Measurements from ENCODE around the gene ENGASE. TPM values are rescaled to one million over a fixed set of nuclear protein-coding genes. Genes with fewer than 3 reads are reported as not detected.

Gene ENGASE
- total and polyA plus RNA-seq, 9 of the 15 experiments (the other 6 are each of a cell fraction or from before 2014, with no cell fraction given), result 0.06 to 45.5 (median 13.9) TPM

DNA sequence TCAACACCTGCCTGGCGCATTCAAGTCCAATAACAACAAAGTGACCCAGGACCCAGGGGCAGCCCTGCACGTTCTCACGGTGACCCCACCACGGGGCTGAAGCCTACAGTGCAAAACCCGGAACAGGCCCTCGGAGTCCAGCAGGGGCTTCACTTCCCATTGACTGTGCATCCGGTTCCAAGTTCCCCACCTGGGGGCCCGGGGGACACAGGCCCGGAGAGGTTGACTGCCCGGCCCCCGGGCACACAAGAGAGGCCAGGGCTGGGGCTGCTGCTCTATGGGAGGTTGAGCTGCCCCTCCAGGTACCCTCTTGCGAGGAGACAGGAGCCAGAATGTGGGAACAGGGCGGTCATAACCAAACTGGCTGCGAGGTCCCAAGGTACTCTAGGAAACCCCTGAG lies 31.3 kb downstream of the ENGASE start:
- peaks cover 38% of the 10 kb centered on the region for H4K20me1 ChIP-seq (replicated peaks; ENCODE audit: control insufficient read depth, insufficient read depth, low read length)
- no peak overlapping the region for H2AFZ ChIP-seq (ENCODE audit: low read depth, low read length)
- in situ Hi-C loops (cut with MboI) (no loop called here), intact Hi-C loops (cut with micrococcal nuclease) (no loop called here)
- ChIA-PET POLR2A (no interaction called here), CTCF (ENCODE audit: low intra/inter-chr PET ratio) (no interaction called here)
- H3K79me2 ChIP-seq (ENCODE audit: control insufficient read depth, insufficient read depth, low read length), result no peaks in the 10 kb centered on the region
- no peaks in the 10 kb centered on the region for H3K9me3 ChIP-seq (replicated peaks; ENCODE audit: control insufficient read depth, insufficient read depth, low read depth, low read length)
- H3K36me3 ChIP-seq (ENCODE audit: control insufficient read depth, insufficient read depth, low read length), result no peaks in the 10 kb centered on the region
- no peak overlapping the region for H3K4me3 ChIP-seq
- FAIRE-seq (no peak), ATAC-seq (no peak), DNase-seq (ENCODE audit: extremely low read depth in 1 of 4, low spot score in 3 of 4) (no peak)
- no TSS peak for BruUV-seq (replicated peaks)
- 3% methylated on average over 13 of the region's 14 CpGs for whole genome bisulfite sequencing (ENCODE audit: insufficient coverage, low coverage, missing lambda C conversion rate)
- peaks cover 0 to 17% of the 10 kb centered on the region in 2 experiments; a peak in 1 of 5 replicates for H3K4me1 ChIP-seq (replicated peaks in 1 of 2; ENCODE audit: control insufficient read depth in 2 of 2, insufficient read depth in 2 of 2, low read length in 2 of 2)
- no peak for TF ChIP-seq KDM5B (IDR thresholded peaks at IDR 0.05; ENCODE audit: insufficient replicate concordance, low read depth, low read length)
- no peak for TF ChIP-seq POLR2G (IDR thresholded peaks at IDR 0.05; ENCODE audit: low read depth, low read length)
- no peak overlapping the region; a peak in 1 of 4 replicates for H3K9ac ChIP-seq (ENCODE audit: insufficient read depth in 1 of 2, low read depth in 2 of 2, low read length in 2 of 2)
- no peak overlapping the region for H3K27ac ChIP-seq (ENCODE audit: extremely low read depth, low read depth, low read length)
- no peak overlapping the region for H3K4me2 ChIP-seq (ENCODE audit: insufficient read depth, low read length)
- H3K27me3 ChIP-seq (ENCODE audit: control insufficient read depth in 2 of 2, insufficient read depth in 2 of 2, low read length in 2 of 2), result peaks cover 21 to 93% of the 10 kb centered on the region in 2 experiments
- no peaks in the 10 kb centered on the region for H3K9me1 ChIP-seq (ENCODE audit: control insufficient read depth, insufficient read depth, low read length)

DNA sequence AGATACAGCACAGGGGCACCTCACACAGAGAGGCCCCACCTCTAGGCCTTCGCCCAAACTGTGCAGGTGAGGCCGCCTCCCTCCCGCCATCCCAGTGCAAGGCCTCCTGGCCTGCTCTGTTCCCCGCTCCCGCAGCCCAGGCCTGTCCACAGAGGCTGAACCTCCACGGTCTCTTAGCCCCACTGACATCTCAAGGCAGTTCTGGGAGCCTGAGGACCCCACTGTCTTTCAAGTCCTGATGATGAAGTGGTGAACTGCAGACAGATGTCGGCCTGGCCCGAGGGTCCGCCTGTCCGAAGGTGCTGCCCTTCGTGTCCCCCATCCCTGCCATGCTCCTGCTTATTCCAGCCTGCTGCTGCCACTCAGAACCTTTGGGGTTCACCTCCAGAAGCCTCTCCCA lies 32.3 kb downstream of the ENGASE start:
- 6% methylated on average over 8 of the region's 11 CpGs for WGBS (ENCODE audit: insufficient coverage, low coverage, missing lambda C conversion rate)
- no peaks in the 10 kb centered on the region for H3K36me3 ChIP-seq (ENCODE audit: control insufficient read depth, insufficient read depth, low read length)
- FAIRE-seq (no peak), DNase-seq (ENCODE audit: extremely low read depth in 1 of 4, low spot score in 3 of 4) (no peak), ATAC-seq (no peak; the same call in 2 of the 3 replicates)
- no peaks in the 10 kb centered on the region for H3K9me3 ChIP-seq (replicated peaks; ENCODE audit: control insufficient read depth, insufficient read depth, low read depth, low read length)
- peaks cover 36% of the 10 kb centered on the region for H4K20me1 ChIP-seq (replicated peaks; ENCODE audit: control insufficient read depth, insufficient read depth, low read length)
- no peaks in the 10 kb centered on the region for H3K79me2 ChIP-seq (ENCODE audit: control insufficient read depth, insufficient read depth, low read length)
- peaks cover 20 to 95% of the 10 kb centered on the region in 2 experiments for H3K27me3 ChIP-seq (ENCODE audit: control insufficient read depth in 2 of 2, insufficient read depth in 2 of 2, low read length in 2 of 2)
- H3K4me2 ChIP-seq (ENCODE audit: insufficient read depth, low read length), result no peak overlapping the region
- no TSS peak for BruUV-seq (replicated peaks)
- no peak overlapping the region for H3K4me3 ChIP-seq
- H2AFZ ChIP-seq (ENCODE audit: low read depth, low read length), result no peak overlapping the region
- ChIA-PET CTCF (ENCODE audit: low intra/inter-chr PET ratio) (no interaction called here), POLR2A (interaction anchor here (0.6 kb wide), 1 partner anchor 61 kb away, joined by 3 read pairs; no protein-coding TSS in a partner anchor)
- no peaks in the 10 kb centered on the region for H3K9me1 ChIP-seq (ENCODE audit: control insufficient read depth, insufficient read depth, low read length)
- in situ Hi-C loops (cut with MboI) (no loop called here), intact Hi-C loops (cut with micrococcal nuclease) (no loop called here)
- TF ChIP-seq ZNF12 (CRISPR knock-in tag; IDR thresholded peaks at IDR 0.05) (no peak), CBFB (CRISPR knock-in tag; IDR thresholded peaks at IDR 0.05) (no peak), SAP30 (IDR thresholded peaks at IDR 0.05; ENCODE audit: borderline replicate concordance, insufficient read depth, low read depth, low read length, poor library complexity, severe bottlenecking) (no peak), ZNF121 (CRISPR knock-in tag; conservative IDR thresholded peaks at IDR 0.05) (no peak), ZNF57 (CRISPR knock-in tag; IDR thresholded peaks at IDR 0.05) (no peak), KLF13 (tag; IDR thresholded peaks at IDR 0.05; ENCODE audit: borderline replicate concordance, low read depth) (no peak), ZNF253 (CRISPR knock-in tag; conservative IDR thresholded peaks at IDR 0.05) (no peak), ILK (tag; IDR thresholded peaks at IDR 0.05; ENCODE audit: borderline replicate concordance, low read depth) (no peak), ZNF589 (CRISPR knock-in tag; IDR thresholded peaks at IDR 0.05; ENCODE audit: low read depth) (no peak)
- TF ChIP-seq, protein P1, sequence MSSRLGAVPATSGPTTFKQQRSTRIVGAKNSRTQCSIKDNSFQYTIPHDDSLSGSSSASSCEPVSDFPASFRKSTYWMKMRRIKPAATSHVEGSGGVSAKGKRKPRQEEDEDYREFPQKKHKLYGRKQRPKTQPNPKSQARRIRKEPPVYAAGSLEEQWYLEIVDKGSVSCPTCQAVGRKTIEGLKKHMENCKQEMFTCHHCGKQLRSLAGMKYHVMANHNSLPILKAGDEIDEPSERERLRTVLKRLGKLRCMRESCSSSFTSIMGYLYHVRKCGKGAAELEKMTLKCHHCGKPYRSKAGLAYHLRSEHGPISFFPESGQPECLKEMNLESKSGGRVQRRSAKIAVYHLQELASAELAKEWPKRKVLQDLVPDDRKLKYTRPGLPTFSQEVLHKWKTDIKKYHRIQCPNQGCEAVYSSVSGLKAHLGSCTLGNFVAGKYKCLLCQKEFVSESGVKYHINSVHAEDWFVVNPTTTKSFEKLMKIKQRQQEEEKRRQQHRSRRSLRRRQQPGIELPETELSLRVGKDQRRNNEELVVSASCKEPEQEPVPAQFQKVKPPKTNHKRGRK (tag; IDR thresholded peaks at IDR 0.05), result no peak
- no peak overlapping the region for H3K9ac ChIP-seq (ENCODE audit: insufficient read depth in 1 of 2, low read depth in 2 of 2, low read length in 2 of 2)
- no peak overlapping the region for H3K27ac ChIP-seq (ENCODE audit: extremely low read depth, low read depth, low read length)
- peaks cover 0 to 17% of the 10 kb centered on the region in 2 experiments; a peak in 1 of 5 replicates for H3K4me1 ChIP-seq (replicated peaks in 1 of 2; ENCODE audit: control insufficient read depth in 2 of 2, insufficient read depth in 2 of 2, low read length in 2 of 2)
